MCF 10A (cell line): ENCODE measurements around the gene SORBS1. TPM values are rescaled to one million over a fixed set of nuclear protein-coding genes. Genes with fewer than 3 reads are reported as not detected.

Source experiments
- BruUV-seq: library from RNA; stranded (reverse); fragments of 400-500 nt; replicated peaks from 2 replicates; lab custom pipeline; 2021; lab: Mats Ljungman, UMichigan
- CTCF ChIA-PET: fragments of 300-600 bp; sonication (Branson Sonifier 250); formaldehyde crosslinking; extraction: SDS; loops from one replicate; lab custom pipeline; 2021; ENCODE audit warnings: antibody characterized with exemption, inconsistent platforms; lab: Yijun Ruan, JAX
- POLR2A ChIA-PET: fragments of 300-600, 350-650 bp; sonication (Branson Sonifier 250); formaldehyde crosslinking; extraction: SDS; loops from one replicate; lab custom pipeline; 2020; ENCODE audit warnings: antibody characterized with exemption, inconsistent platforms; lab: Yijun Ruan, JAX
- DNase-seq: peaks from one replicate; pipeline ENCODE4 v3.0.0-alpha.2; 2018; ENCODE audit not compliant: unreplicated experiment
- H3K27ac Mint-ChIP-seq: one replicate; pipeline ENCODE4 v1.8.0; 2022; ENCODE audit warnings: mild to moderate bottlenecking, low read depth, mixed read lengths; ENCODE audit not compliant: unreplicated experiment
- H3K27me3 Mint-ChIP-seq: one replicate; pipeline ENCODE4 v1.8.0; 2022; ENCODE audit warnings: mixed read lengths; ENCODE audit not compliant: insufficient read depth, unreplicated experiment
- H3K36me3 Mint-ChIP-seq: one replicate; pipeline ENCODE4 v1.8.0; 2022; ENCODE audit warnings: mild to moderate bottlenecking, moderate library complexity, mixed read lengths; ENCODE audit not compliant: insufficient read depth, unreplicated experiment
- H3K4me1 Mint-ChIP-seq: one replicate; pipeline ENCODE4 v1.8.0; 2022; ENCODE audit warnings: mixed read lengths; ENCODE audit not compliant: insufficient read depth, unreplicated experiment
- H3K4me3 Mint-ChIP-seq: one replicate; pipeline ENCODE4 v1.8.0; 2022; ENCODE audit warnings: mild to moderate bottlenecking, moderate library complexity, mixed read lengths; ENCODE audit not compliant: unreplicated experiment
- H3K9me3 Mint-ChIP-seq: one replicate; pipeline ENCODE4 v1.8.0; 2022; ENCODE audit warnings: mixed read lengths; ENCODE audit not compliant: unreplicated experiment
- CTCF ChIP-seq: fragments of 200-600 bp; IDR thresholded peaks from one replicate; pipeline ENCODE4 v1.8.0; 2022; ENCODE audit warnings: antibody characterized with exemption, mild to moderate bottlenecking; ENCODE audit not compliant: unreplicated experiment
- intact Hi-C: fragments of 100-400 bp; cut with micrococcal nuclease; formaldehyde crosslinking; loops from 2 replicates; pipeline ENCODE4 v1.14.1; 2022
- total RNA-seq: library from RNA; stranded (reverse); gene quantifications from 2 replicates; pipeline ENCODE4 v1.2.3, GENCODE V29; 2022

Gene SORBS1
- total RNA-seq, 1 experiment from 2014 or later: 1.0 TPM

GRCh38 chr10:95285556-95285955 is 275.6 kb downstream of the SORBS1 start:
- CTCF ChIA-PET: interaction anchor here (0.6 to 2.4 kb wide), 6 partner anchors 10 to 146 kb away, joined by 3 to 14 read pairs (median 4); no protein-coding TSS in a partner anchor
- Mint-ChIP-seq H3K27ac (no peak overlapping the region), H3K36me3 (no peaks in the 10 kb centered on the region), H3K4me3 (no peak overlapping the region), H3K4me1 (peaks cover 24% of the 10 kb centered on the region), H3K27me3 (no peaks in the 10 kb centered on the region), H3K9me3 (no peaks in the 10 kb centered on the region)
- BruUV-seq: no TSS peak
- POLR2A ChIA-PET: interaction anchor here (0.9 to 1.1 kb wide), 2 partner anchors 10 to 37 kb away, joined by 3 to 4 read pairs; no protein-coding TSS in a partner anchor
- no peak for TF ChIP-seq CTCF
- DNase-seq: no peak
- intact Hi-C loops: no loop called here

DNA sequence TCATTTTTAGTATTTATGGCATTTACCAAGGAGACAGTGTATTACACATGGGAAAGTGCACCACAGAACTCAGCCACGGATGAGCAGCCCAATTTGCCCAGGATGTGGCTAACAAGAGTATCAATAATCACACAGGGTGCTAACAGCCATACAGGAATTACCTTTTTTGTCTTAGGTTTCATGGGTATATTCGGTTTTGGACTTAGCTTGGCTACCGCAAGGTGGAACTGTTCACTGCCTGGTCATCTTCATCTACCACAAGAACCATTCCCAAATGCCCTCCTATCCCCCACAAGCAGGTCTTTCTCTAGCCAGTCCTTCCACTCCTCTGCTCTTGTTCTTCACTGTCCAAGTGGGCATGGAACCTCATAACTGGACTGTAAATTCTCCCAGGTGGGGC is 276.4 kb downstream of the SORBS1 start:
- TF ChIP-seq CTCF: no peak
- Mint-ChIP-seq H3K36me3 (no peaks in the 10 kb centered on the region), H3K4me1 (peaks cover 24% of the 10 kb centered on the region), H3K27ac (no peak overlapping the region), H3K4me3 (no peak overlapping the region), H3K9me3 (no peaks in the 10 kb centered on the region), H3K27me3 (no peaks in the 10 kb centered on the region)
- no peak for DNase-seq
- ChIA-PET CTCF (interaction anchor here (0.6 to 2.4 kb wide), 3 partner anchors 10 to 147 kb away, joined by 3 to 14 read pairs (median 7); no protein-coding TSS in a partner anchor), POLR2A (interaction anchor here (1.1 kb wide), 1 partner anchor 9 kb away, joined by 4 read pairs; no protein-coding TSS in a partner anchor)
- no TSS peak for BruUV-seq
- intact Hi-C loops: no loop called here

DNA sequence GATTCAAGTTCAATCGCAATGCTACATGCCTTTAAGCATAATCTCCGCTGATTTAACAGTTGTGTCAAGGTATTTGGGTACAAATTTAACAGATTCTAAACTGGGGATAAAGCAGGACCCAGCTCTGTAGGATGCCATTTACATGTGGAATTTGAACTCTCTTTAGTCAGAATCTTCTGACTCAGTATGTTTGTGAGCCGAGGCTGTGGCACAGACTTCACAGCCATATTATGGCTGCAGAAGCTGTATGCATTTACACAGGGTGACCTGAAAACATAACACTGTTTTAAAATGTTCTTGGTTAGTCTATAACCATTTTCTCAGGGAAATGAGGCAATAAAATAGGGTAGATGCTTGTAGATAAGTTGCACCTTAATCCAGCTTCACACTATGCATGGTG is 279.1 kb downstream of the SORBS1 start:
- TF ChIP-seq CTCF: no peak
- no TSS peak for BruUV-seq
- ChIA-PET CTCF (interaction anchor here (0.5 to 1.5 kb wide), 4 partner anchors 34 to 92 kb away, joined by 3 to 6 read pairs (median 3); no protein-coding TSS in a partner anchor), POLR2A (interaction anchor here (0.6 to 0.8 kb wide), 2 partner anchors 9 to 37 kb away, joined by 3 to 4 read pairs; partner anchors contain the start of gene PDLIM1)
- intact Hi-C loops: no loop called here
- no peaks in the 10 kb centered on the region for H3K36me3 Mint-ChIP-seq
- H3K4me3 Mint-ChIP-seq: no peak overlapping the region
- H3K27me3 Mint-ChIP-seq: no peaks in the 10 kb centered on the region
- H3K9me3 Mint-ChIP-seq: no peaks in the 10 kb centered on the region
- no peak overlapping the region for H3K27ac Mint-ChIP-seq
- DNase-seq: no peak
- peaks cover 31% of the 10 kb centered on the region for H3K4me1 Mint-ChIP-seq

DNA sequence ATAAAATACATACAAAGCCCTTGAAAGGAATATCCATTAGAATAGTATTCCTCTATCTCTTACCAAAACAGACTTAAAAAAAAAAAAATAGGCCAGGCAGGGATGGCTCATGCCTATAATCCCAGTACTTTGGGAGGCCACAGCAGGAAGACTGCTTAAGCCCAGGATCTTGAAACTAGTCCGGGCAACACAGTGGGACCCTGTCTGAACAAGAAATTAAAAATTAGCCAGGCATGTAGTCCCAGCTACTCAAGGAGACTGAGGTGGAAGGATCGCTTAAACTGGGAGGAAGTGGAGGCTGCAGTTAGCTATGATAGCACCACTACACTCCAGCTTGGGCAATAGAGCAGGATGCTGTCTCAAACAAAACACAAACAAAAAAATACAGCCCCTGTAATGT is 280.0 kb downstream of the SORBS1 start:
- peaks cover 31% of the 10 kb centered on the region for H3K4me1 Mint-ChIP-seq
- no peak for DNase-seq
- H3K27ac Mint-ChIP-seq: no peak overlapping the region
- no peaks in the 10 kb centered on the region for H3K9me3 Mint-ChIP-seq
- H3K36me3 Mint-ChIP-seq: no peaks in the 10 kb centered on the region
- POLR2A ChIA-PET: interaction anchor here (0.7 kb wide), 1 partner anchor 93 kb away, joined by 3 read pairs; no protein-coding TSS in a partner anchor
- no peaks in the 10 kb centered on the region for H3K27me3 Mint-ChIP-seq
- intact Hi-C loops: no loop called here
- no peak for TF ChIP-seq CTCF
- no peak overlapping the region for H3K4me3 Mint-ChIP-seq
- CTCF ChIA-PET: interaction anchor here (0.5 to 1.0 kb wide), 4 partner anchors 21 to 1781 kb away, joined by 3 to 4 read pairs (median 4); no protein-coding TSS in a partner anchor
- no TSS peak for BruUV-seq
